Gastroesophageal sphincter (tissue), 3 donors: Measurements from ENCODE around the gene CCDC167.

Experiments used
- CTCF ChIP-seq, 4 experiments: fragments of 200-600 bp in 2 of 4; fragments of 450-650 bp in 2 of 4; sonication (generic) in 1 of 4; IDR thresholded peaks; one replicate each; pipeline ENCODE4 v1.5.1; 2017 to 2019; ENCODE audit warnings: antibody characterized with exemption in 4 of 4, mild to moderate bottlenecking in 2 of 4, moderate library complexity in 2 of 4
- EP300 ChIP-seq: sonication (generic); formaldehyde crosslinking; IDR thresholded peaks from one replicate; pipeline ENCODE4 v1.6.1; 2017; ENCODE audit warnings: antibody characterized with exemption, mild to moderate bottlenecking
- POLR2AphosphoS5 ChIP-seq: sonication (generic); formaldehyde crosslinking; IDR thresholded peaks from one replicate; pipeline ENCODE4 v1.6.1; 2017; ENCODE audit warnings: antibody characterized with exemption

GRCh38 chr6:37435816-37436215, 63.9 kb downstream of the CCDC167 start:
- TF ChIP-seq POLR2AphosphoS5 (no peak), CTCF (IDR thresholded peaks at IDR 0.05) (no peak), EP300 (no peak)
